ENCODE data around the gene GSTK1. TPM values are rescaled to one million over a fixed set of nuclear protein-coding genes. Genes with fewer than 3 reads are reported as not detected.
A peak's percentile ranks its signal among the peaks of the same experiment; 100 is the strongest.

Gene GSTK1
- polyA plus RNA-seq, 1 donor (not counting 4 experiments of a cell fraction or from before 2014, with no cell fraction given): 133 TPM

- TF ChIP-seq, protein P1, sequence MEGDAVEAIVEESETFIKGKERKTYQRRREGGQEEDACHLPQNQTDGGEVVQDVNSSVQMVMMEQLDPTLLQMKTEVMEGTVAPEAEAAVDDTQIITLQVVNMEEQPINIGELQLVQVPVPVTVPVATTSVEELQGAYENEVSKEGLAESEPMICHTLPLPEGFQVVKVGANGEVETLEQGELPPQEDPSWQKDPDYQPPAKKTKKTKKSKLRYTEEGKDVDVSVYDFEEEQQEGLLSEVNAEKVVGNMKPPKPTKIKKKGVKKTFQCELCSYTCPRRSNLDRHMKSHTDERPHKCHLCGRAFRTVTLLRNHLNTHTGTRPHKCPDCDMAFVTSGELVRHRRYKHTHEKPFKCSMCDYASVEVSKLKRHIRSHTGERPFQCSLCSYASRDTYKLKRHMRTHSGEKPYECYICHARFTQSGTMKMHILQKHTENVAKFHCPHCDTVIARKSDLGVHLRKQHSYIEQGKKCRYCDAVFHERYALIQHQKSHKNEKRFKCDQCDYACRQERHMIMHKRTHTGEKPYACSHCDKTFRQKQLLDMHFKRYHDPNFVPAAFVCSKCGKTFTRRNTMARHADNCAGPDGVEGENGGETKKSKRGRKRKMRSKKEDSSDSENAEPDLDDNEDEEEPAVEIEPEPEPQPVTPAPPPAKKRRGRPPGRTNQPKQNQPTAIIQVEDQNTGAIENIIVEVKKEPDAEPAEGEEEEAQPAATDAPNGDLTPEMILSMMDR (optimal IDR thresholded peaks at IDR 0.05 in 1 of 3, IDR thresholded peaks at IDR 0.05 in 1 of 3, conservative IDR thresholded peaks at IDR 0.05 in 1 of 3; ENCODE audit: extremely low read depth in 1 of 3, insufficient read depth in 2 of 3, low read length in 3 of 3): no peak
- no peak for TF ChIP-seq EZH2 (IDR thresholded peaks at IDR 0.05; ENCODE audit: low read length)
- Histone ChIP-seq H3K36me3 (ENCODE audit: control insufficient read depth in 2 of 2, extremely low read depth in 1 of 2, insufficient read depth in 2 of 2, low read length in 2 of 2) (no peaks in the 10 kb centered on the region), H3K4me2 (ENCODE audit: control insufficient read depth, extremely low read depth, insufficient read depth, low read depth, low read length) (no peak overlapping the region), H3K27ac (ENCODE audit: control insufficient read depth, insufficient read depth, low read length) (no peak overlapping the region), H3K79me2 (ENCODE audit: control insufficient read depth, insufficient read depth, low read length) (no peaks in the 10 kb centered on the region), H3K4me1 (ENCODE audit: control insufficient read depth, extremely low read depth, insufficient read depth, low read length) (peaks cover 14% of the 10 kb centered on the region), H3K9me1 (ENCODE audit: control insufficient read depth, extremely low read depth, insufficient read depth, low read length) (no peaks in the 10 kb centered on the region), H4K20me1 (ENCODE audit: control insufficient read depth, extremely low read depth, insufficient read depth, low read length) (no peaks in the 10 kb centered on the region), H2AFZ (ENCODE audit: control insufficient read depth, low read length) (no peak overlapping the region), H3K27me3 (ENCODE audit: control insufficient read depth, extremely low read depth, insufficient read depth, low read length) (no peaks in the 10 kb centered on the region), H3K9me3 (ENCODE audit: control insufficient read depth, low read depth, low read length) (no peaks in the 10 kb centered on the region), H3K9ac (ENCODE audit: control insufficient read depth, extremely low read depth, insufficient read depth, low read length) (no peak overlapping the region), H3K4me3 (ENCODE audit: control insufficient read depth in 2 of 3, extremely low read depth in 1 of 3, insufficient read depth in 2 of 3, low read depth in 1 of 3, low read length in 3 of 3) (no peak overlapping the region)
- dilution Hi-C loops (cut with MboI; ENCODE audit: extremely low pct_ligation_motif_present, low sequenced_read_pairs): no loop called here
- DNase-seq (ENCODE audit: low read depth, low spot score): no peak
- FAIRE-seq: no peak
These were observed 7.7 kb upstream of the GSTK1 start for GRCh38 chr7:143255564-143255963.

DNA sequence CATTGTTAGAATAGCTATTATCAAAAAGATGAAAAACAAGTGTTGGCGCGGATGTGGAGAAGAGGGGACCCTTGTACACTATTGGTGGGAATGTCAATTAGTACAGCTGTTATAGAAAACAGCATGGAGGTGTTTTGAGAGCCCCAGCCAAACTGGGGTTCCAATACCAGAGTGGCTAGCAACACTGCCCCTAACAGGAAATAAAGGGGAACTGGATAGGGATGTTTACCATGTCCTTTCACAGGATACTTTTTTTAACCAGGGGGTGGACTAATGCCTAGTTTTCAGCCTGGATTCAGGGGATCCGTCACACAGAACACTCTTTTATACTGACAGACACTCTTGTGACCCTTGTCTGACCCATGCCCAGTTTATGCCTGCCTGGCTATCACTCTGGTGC is 6.9 kb upstream of the GSTK1 start:
- Histone ChIP-seq H2AFZ (ENCODE audit: control insufficient read depth, low read length) (no peak overlapping the region), H3K4me2 (ENCODE audit: control insufficient read depth, extremely low read depth, insufficient read depth, low read depth, low read length) (no peak overlapping the region), H3K4me1 (ENCODE audit: control insufficient read depth, extremely low read depth, insufficient read depth, low read length) (peaks cover 6% of the 10 kb centered on the region), H3K27me3 (ENCODE audit: control insufficient read depth, extremely low read depth, insufficient read depth, low read length) (no peaks in the 10 kb centered on the region), H3K36me3 (ENCODE audit: control insufficient read depth in 2 of 2, extremely low read depth in 1 of 2, insufficient read depth in 2 of 2, low read length in 2 of 2) (no peaks in the 10 kb centered on the region), H3K9me1 (ENCODE audit: control insufficient read depth, extremely low read depth, insufficient read depth, low read length) (no peaks in the 10 kb centered on the region), H3K9me3 (ENCODE audit: control insufficient read depth, low read depth, low read length) (no peaks in the 10 kb centered on the region), H4K20me1 (ENCODE audit: control insufficient read depth, extremely low read depth, insufficient read depth, low read length) (no peaks in the 10 kb centered on the region), H3K79me2 (ENCODE audit: control insufficient read depth, insufficient read depth, low read length) (no peaks in the 10 kb centered on the region), H3K9ac (ENCODE audit: control insufficient read depth, extremely low read depth, insufficient read depth, low read length) (no peak overlapping the region), H3K27ac (ENCODE audit: control insufficient read depth, insufficient read depth, low read length) (no peak overlapping the region), H3K4me3 (ENCODE audit: control insufficient read depth in 2 of 3, extremely low read depth in 1 of 3, insufficient read depth in 2 of 3, low read depth in 1 of 3, low read length in 3 of 3) (no peak overlapping the region)
- TF ChIP-seq, protein P1 (optimal IDR thresholded peaks at IDR 0.05 in 1 of 3, IDR thresholded peaks at IDR 0.05 in 1 of 3, conservative IDR thresholded peaks at IDR 0.05 in 1 of 3; ENCODE audit: extremely low read depth in 1 of 3, insufficient read depth in 2 of 3, low read length in 3 of 3): peak in 2 of 3 experiments; percentile 7 to 15
- TF ChIP-seq EZH2 (IDR thresholded peaks at IDR 0.05; ENCODE audit: low read length): no peak
- dilution Hi-C loops (cut with MboI; ENCODE audit: extremely low pct_ligation_motif_present, low sequenced_read_pairs): no loop called here
- no peak for DNase-seq (ENCODE audit: low read depth, low spot score)
- FAIRE-seq: no peak
